Medulla oblongata (tissue), 1 donor: Measurements from ENCODE around the gene WDR18.

ENCODE experiments used
- DNase-seq: peaks from one replicate; pipeline ENCODE4 v3.0.0-alpha.2; 2015; ENCODE audit errors: extremely low spot score

The WDR18 gene

GRCh38 chr19:984165-984967 lies at the start of gene WDR18:
Gene WDR18 (plus strand): TSS chr19:984345. CDS start chr19:984354, 9 bp downstream.
- peak; percentile 96 for DNase-seq

- DNase-seq: peak; percentile 80
These were observed 49.2 kb upstream of the WDR18 start for GRCh38 chr19:934865-935479.

- DNase-seq: no peak
These were observed 48.0 kb upstream of the WDR18 start for GRCh38 chr19:936175-936546.

GRCh38 chr19:937259-937694 lies 46.9 kb upstream of the WDR18 start:
- DNase-seq: no peak

GRCh38 chr19:938233-938923 lies 45.8 kb upstream of the WDR18 start:
- no peak for DNase-seq

- no peak for DNase-seq
These were observed 44.7 kb upstream of the WDR18 start for GRCh38 chr19:939439-939838.

GRCh38 chr19:939922-940321 lies 44.2 kb upstream of the WDR18 start:
- DNase-seq: no peak

GRCh38 chr19:940591-941291 lies 43.4 kb upstream of the WDR18 start:
- peak; percentile 77 for DNase-seq

- DNase-seq: no peak
These were observed 42.6 kb upstream of the WDR18 start for GRCh38 chr19:941292-942132.

- DNase-seq: no peak
These were observed 42.0 kb upstream of the WDR18 start for GRCh38 chr19:942133-942645.

- DNase-seq: no peak
These were observed 40.5 kb upstream of the WDR18 start for GRCh38 chr19:943551-944170.

GRCh38 chr19:944171-944567 lies 40.0 kb upstream of the WDR18 start:
- DNase-seq: no peak

- no peak for DNase-seq
These were observed 39.4 kb upstream of the WDR18 start for GRCh38 chr19:944663-945241.

- DNase-seq: no peak
These were observed 38.5 kb upstream of the WDR18 start for GRCh38 chr19:945401-946252.

GRCh38 chr19:947090-947706 lies 36.9 kb upstream of the WDR18 start:
- no peak for DNase-seq

- peak; percentile 83 for DNase-seq
These were observed 36.2 kb upstream of the WDR18 start for GRCh38 chr19:947707-948539.

GRCh38 chr19:948842-949496 lies 35.2 kb upstream of the WDR18 start:
- DNase-seq: no peak
